ENCODE measurements around the gene FAM228B. TPM values are rescaled to one million over a fixed set of nuclear protein-coding genes. Genes with fewer than 3 reads are reported as not detected.
"Not testable (repeated sequence)": the region's sequence is repeated elsewhere in the genome, so short reads cannot be mapped to it uniquely, and the experiment has no call there.

FAM228B gene
- total RNA-seq, 1 donor from 2014 or later, result 61.4 TPM

GRCh38 chr2:24095171-24095677 is 28.0 kb upstream of the FAM228B start:
- DNase-seq (ENCODE audit: low spot score); intact Hi-C loops (cut with DNase I); ATAC-seq: not testable (repeated sequence)

GRCh38 chr2:24100732-24101131 is 22.5 kb upstream of the FAM228B start:
- intact Hi-C loops (cut with DNase I); ATAC-seq; DNase-seq (ENCODE audit: low spot score): not testable (repeated sequence)

GRCh38 chr2:24101992-24102391 is 21.3 kb upstream of the FAM228B start:
- intact Hi-C loops (cut with DNase I), result no loop called here
- no peak for ATAC-seq
- no peak for DNase-seq (ENCODE audit: low spot score)

GRCh38 chr2:24102677-24103076 is 20.6 kb upstream of the FAM228B start:
- no peak for ATAC-seq
- DNase-seq (ENCODE audit: low spot score), result no peak
- intact Hi-C loops (cut with DNase I), result no loop called here

- no peak for ATAC-seq
- no peak for DNase-seq (ENCODE audit: low spot score)
- intact Hi-C loops (cut with DNase I), result no loop called here
Measured at GRCh38 chr2:24104110-24104650, 19.1 kb upstream of the FAM228B start.

GRCh38 chr2:24104906-24105305 is 18.4 kb upstream of the FAM228B start:
- intact Hi-C loops (cut with DNase I), result no loop called here
- ATAC-seq (no peak), DNase-seq (ENCODE audit: low spot score) (no peak)

- ATAC-seq (peak; percentile 64), DNase-seq (ENCODE audit: low spot score) (no peak)
- intact Hi-C loops (cut with DNase I), result no loop called here
Measured at GRCh38 chr2:24105816-24106215, 17.5 kb upstream of the FAM228B start.

- intact Hi-C loops (cut with DNase I), result no loop called here
- DNase-seq (ENCODE audit: low spot score) (no peak), ATAC-seq (no peak)
Measured at GRCh38 chr2:24106786-24107185, 16.5 kb upstream of the FAM228B start.

GRCh38 chr2:24107336-24107735 is 15.9 kb upstream of the FAM228B start:
- no peak for ATAC-seq
- DNase-seq (ENCODE audit: low spot score), result no peak
- intact Hi-C loops (cut with DNase I), result no loop called here

GRCh38 chr2:24109431-24109830 is 13.8 kb upstream of the FAM228B start:
- DNase-seq (ENCODE audit: low spot score); ATAC-seq; intact Hi-C loops (cut with DNase I): not testable (repeated sequence)

GRCh38 chr2:24110660-24111303 is 12.5 kb upstream of the FAM228B start:
- intact Hi-C loops (cut with DNase I), result no loop called here
- peak; percentile 15 for ATAC-seq

GRCh38 chr2:24111407-24111901 is 11.8 kb upstream of the FAM228B start:
- ATAC-seq (peak; percentile 75), DNase-seq (ENCODE audit: low spot score) (no peak)
- intact Hi-C loops (cut with DNase I), result no loop called here

More at GRCh38 chr2:24110660-24111303, 12.5 kb upstream of the FAM228B start:
- DNase-seq (ENCODE audit: low spot score), result no peak

- intact Hi-C loops (cut with DNase I), result no loop called here
- no peak for DNase-seq (ENCODE audit: low spot score)
- ATAC-seq, result no peak
Measured at GRCh38 chr2:24115057-24115456, 8.2 kb upstream of the FAM228B start.

GRCh38 chr2:24117902-24118301 is 5.4 kb upstream of the FAM228B start:
- ATAC-seq (no peak), DNase-seq (ENCODE audit: low spot score) (no peak)
- intact Hi-C loops (cut with DNase I), result no loop called here

GRCh38 chr2:24121066-24121465 is 2.2 kb upstream of the FAM228B start:
- intact Hi-C loops (cut with DNase I), result no loop called here
- ATAC-seq, result no peak
- DNase-seq (ENCODE audit: low spot score), result no peak

GRCh38 chr2:24121469-24121868 is 1.8 kb upstream of the FAM228B start:
- DNase-seq (ENCODE audit: low spot score), result no peak
- ATAC-seq, result no peak
- intact Hi-C loops (cut with DNase I), result no loop called here

GRCh38 chr2:24122366-24123194 is 689 bp upstream of the FAM228B start:
- ATAC-seq (peak; percentile 39), DNase-seq (ENCODE audit: low spot score) (no peak)
- intact Hi-C loops (cut with DNase I), result no loop called here

- ATAC-seq, result peak; percentile 38
- no peak for DNase-seq (ENCODE audit: low spot score)
- intact Hi-C loops (cut with DNase I), result no loop called here
Measured at GRCh38 chr2:24123922-24124580, 782 bp downstream of the FAM228B start.

- no peak for DNase-seq (ENCODE audit: low spot score)
- intact Hi-C loops (cut with DNase I), result no loop called here
- ATAC-seq, result no peak
Measured at GRCh38 chr2:24125956-24126355, 2.7 kb downstream of the FAM228B start.
